ENCODE measurements around the gene KSR1. TPM values are rescaled to one million over a fixed set of nuclear protein-coding genes. Genes with fewer than 3 reads are reported as not detected.

The KSR1 gene
- total and polyA plus RNA-seq, 9 of the 15 experiments (the other 6 are each of a cell fraction or from before 2014, with no cell fraction given), result 1.4 to 51.7 (median 18.4) TPM

DNA sequence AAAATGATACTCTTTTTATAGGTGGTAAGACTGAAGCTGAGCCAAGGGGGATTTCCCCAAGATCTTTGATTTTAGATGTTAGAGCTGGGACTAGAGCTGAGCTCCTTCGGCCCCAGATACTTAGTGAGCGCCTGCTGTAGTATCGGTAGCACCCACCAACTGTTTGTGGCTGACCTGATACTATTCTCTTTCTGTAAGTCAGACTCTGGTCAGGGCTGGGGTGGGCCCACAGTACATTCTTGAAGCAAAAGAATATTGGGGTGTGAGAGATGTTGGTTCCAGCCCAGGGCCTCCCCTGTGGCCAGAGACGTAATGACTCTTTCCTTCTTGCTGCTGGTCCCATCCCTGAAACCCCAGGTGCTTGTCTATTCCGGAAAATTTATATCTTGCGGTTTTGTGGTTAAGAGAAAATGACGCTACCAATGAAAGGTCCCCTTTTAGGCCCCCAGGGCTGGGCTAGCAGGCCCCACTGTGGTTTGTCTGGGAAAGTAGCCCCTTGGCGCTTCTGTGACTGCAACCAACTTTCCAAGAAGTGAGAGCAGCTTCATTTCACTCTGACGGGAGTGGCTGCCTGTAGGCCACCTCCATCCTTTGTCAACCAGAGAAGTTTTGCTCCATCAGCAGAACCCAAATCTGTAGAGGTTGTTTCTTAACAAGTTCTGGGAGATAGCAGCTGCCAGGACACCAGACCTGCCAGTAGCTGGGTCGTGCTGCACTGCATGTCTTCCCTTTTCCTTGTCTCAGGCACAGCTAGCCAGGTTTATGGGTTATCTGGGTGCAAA lies 88.3 kb downstream of the KSR1 start (continued):
- TF ChIP-seq, protein P1, sequence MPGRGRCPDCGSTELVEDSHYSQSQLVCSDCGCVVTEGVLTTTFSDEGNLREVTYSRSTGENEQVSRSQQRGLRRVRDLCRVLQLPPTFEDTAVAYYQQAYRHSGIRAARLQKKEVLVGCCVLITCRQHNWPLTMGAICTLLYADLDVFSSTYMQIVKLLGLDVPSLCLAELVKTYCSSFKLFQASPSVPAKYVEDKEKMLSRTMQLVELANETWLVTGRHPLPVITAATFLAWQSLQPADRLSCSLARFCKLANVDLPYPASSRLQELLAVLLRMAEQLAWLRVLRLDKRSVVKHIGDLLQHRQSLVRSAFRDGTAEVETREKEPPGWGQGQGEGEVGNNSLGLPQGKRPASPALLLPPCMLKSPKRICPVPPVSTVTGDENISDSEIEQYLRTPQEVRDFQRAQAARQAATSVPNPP (IDR thresholded peaks at IDR 0.05; ENCODE audit: borderline replicate concordance, insufficient read depth, insufficient read length), result no peak
- TF ChIP-seq, protein P2, sequence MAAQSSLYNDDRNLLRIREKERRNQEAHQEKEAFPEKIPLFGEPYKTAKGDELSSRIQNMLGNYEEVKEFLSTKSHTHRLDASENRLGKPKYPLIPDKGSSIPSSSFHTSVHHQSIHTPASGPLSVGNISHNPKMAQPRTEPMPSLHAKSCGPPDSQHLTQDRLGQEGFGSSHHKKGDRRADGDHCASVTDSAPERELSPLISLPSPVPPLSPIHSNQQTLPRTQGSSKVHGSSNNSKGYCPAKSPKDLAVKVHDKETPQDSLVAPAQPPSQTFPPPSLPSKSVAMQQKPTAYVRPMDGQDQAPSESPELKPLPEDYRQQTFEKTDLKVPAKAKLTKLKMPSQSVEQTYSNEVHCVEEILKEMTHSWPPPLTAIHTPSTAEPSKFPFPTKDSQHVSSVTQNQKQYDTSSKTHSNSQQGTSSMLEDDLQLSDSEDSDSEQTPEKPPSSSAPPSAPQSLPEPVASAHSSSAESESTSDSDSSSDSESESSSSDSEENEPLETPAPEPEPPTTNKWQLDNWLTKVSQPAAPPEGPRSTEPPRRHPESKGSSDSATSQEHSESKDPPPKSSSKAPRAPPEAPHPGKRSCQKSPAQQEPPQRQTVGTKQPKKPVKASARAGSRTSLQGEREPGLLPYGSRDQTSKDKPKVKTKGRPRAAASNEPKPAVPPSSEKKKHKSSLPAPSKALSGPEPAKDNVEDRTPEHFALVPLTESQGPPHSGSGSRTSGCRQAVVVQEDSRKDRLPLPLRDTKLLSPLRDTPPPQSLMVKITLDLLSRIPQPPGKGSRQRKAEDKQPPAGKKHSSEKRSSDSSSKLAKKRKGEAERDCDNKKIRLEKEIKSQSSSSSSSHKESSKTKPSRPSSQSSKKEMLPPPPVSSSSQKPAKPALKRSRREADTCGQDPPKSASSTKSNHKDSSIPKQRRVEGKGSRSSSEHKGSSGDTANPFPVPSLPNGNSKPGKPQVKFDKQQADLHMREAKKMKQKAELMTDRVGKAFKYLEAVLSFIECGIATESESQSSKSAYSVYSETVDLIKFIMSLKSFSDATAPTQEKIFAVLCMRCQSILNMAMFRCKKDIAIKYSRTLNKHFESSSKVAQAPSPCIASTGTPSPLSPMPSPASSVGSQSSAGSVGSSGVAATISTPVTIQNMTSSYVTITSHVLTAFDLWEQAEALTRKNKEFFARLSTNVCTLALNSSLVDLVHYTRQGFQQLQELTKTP (IDR thresholded peaks at IDR 0.05; ENCODE audit: low read depth in 1 of 2, partially characterized antibody in 2 of 2), result no peak
- TF ChIP-seq ZNF24 (IDR thresholded peaks at IDR 0.05) (no peak), SMARCA5 (IDR thresholded peaks at IDR 0.05) (no peak), KDM5B (IDR thresholded peaks at IDR 0.05; ENCODE audit: insufficient replicate concordance, low read depth, low read length) (no peak), BRCA1 (IDR thresholded peaks at IDR 0.05) (no peak), BRCA1 (CRISPR knock-in tag; IDR thresholded peaks at IDR 0.05) (no peak), GTF2E2 (tag; IDR thresholded peaks at IDR 0.05) (no peak), CEBPG (CRISPR knock-in tag; IDR thresholded peaks at IDR 0.05) (no peak), CEBPG (tag; conservative IDR thresholded peaks at IDR 0.05 in 1 of 2, IDR thresholded peaks at IDR 0.05 in 1 of 2) (no peak), ZNF23 (CRISPR knock-in tag; IDR thresholded peaks at IDR 0.05) (no peak), POLR2AphosphoS2 (IDR thresholded peaks at IDR 0.05; ENCODE audit: low read length) (no peak), HOXB6 (CRISPR knock-in tag; IDR thresholded peaks at IDR 0.05; ENCODE audit: borderline replicate concordance) (no peak), POLR3A (IDR thresholded peaks at IDR 0.05; ENCODE audit: borderline replicate concordance, extremely low read depth, insufficient read depth, insufficient read length) (no peak), TCFL5 (CRISPR knock-in tag; conservative IDR thresholded peaks at IDR 0.05) (no peak), RFX7 (CRISPR knock-in tag; IDR thresholded peaks at IDR 0.05) (no peak), ZNF143 (CRISPR knock-in tag; IDR thresholded peaks at IDR 0.05) (no peak), KLF13 (tag; IDR thresholded peaks at IDR 0.05; ENCODE audit: borderline replicate concordance, low read depth) (no peak), NFYB (IDR thresholded peaks at IDR 0.05; ENCODE audit: extremely low read depth, insufficient read length) (peak; percentile 56), HIVEP1 (CRISPR knock-in tag; IDR thresholded peaks at IDR 0.05) (no peak)
- TF ChIP-seq, protein P3, sequence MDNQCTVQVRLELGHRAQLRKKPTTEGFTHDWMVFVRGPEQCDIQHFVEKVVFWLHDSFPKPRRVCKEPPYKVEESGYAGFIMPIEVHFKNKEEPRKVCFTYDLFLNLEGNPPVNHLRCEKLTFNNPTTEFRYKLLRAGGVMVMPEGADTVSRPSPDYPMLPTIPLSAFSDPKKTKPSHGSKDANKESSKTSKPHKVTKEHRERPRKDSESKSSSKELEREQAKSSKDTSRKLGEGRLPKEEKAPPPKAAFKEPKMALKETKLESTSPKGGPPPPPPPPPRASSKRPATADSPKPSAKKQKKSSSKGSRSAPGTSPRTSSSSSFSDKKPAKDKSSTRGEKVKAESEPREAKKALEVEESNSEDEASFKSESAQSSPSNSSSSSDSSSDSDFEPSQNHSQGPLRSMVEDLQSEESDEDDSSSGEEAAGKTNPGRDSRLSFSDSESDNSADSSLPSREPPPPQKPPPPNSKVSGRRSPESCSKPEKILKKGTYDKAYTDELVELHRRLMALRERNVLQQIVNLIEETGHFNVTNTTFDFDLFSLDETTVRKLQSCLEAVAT (IDR thresholded peaks at IDR 0.05), result peak in 1 of 2 experiments; percentile 99; a peak in 2 of 4 replicates
- TF ChIP-seq, protein P4, sequence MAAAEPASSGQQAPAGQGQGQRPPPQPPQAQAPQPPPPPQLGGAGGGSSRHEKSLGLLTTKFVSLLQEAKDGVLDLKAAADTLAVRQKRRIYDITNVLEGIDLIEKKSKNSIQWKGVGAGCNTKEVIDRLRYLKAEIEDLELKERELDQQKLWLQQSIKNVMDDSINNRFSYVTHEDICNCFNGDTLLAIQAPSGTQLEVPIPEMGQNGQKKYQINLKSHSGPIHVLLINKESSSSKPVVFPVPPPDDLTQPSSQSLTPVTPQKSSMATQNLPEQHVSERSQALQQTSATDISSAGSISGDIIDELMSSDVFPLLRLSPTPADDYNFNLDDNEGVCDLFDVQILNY (CRISPR knock-in tag; IDR thresholded peaks at IDR 0.05), result no peak
